Stimulated activated CD4-positive, alpha-beta T cell treated with anti-CD3 and anti-CD28 coated beads, Interleukin-12 subunit alpha, Interleukin-12 subunit beta, amount 100 ng/mL, for 24 hours (primary cell): ENCODE data around the gene DEPDC1B.
"Not testable (repeated sequence)": the region's sequence is repeated elsewhere in the genome, so short reads cannot be mapped to it uniquely, and the experiment has no call there.

Source experiments
- DNase-seq, 2 experiments: peaks; one replicate each; pipeline ENCODE4 v3.0.0-alpha.2; 2020; ENCODE audit warnings: low read depth in 2 of 2

DEPDC1B gene

DNA sequence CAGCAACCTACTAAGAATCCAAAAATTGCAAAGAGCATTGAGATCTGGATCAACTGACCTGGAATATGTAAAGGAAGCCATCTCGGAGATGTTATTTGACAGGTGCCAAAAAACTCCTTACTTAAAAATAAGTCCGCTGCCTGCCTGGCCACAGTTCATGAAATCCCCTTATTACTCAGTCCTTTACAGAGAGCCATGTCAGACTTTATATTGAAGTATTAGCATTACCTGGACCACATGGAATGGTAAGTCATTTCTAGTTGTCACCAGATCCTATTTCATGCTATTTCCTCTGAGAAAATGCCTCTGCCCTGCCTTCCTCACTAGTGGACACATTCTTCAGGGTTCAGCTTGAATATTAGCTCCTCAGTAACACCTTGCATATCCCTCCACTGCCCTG lies 115.7 kb downstream of the DEPDC1B start:
- no peak for DNase-seq

DNA sequence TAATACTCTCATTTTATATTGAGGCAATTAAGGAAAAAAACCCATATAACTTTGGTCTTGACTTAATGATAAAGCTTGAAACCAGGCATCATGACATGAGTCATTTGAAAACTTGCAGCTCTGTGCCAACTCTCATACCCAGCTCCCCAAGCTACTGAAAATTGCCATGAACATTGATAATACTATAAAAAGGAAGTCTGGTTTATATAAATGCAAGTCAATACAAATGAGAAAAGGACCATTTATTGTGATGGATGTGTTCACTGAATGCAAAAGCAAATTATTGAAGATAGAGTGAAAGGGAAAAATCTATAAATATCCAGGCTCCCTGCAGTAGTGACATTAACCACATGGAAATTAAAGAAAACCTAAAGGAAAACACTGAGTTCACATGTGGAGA lies 116.3 kb downstream of the DEPDC1B start:
- DNase-seq = no peak

DNA sequence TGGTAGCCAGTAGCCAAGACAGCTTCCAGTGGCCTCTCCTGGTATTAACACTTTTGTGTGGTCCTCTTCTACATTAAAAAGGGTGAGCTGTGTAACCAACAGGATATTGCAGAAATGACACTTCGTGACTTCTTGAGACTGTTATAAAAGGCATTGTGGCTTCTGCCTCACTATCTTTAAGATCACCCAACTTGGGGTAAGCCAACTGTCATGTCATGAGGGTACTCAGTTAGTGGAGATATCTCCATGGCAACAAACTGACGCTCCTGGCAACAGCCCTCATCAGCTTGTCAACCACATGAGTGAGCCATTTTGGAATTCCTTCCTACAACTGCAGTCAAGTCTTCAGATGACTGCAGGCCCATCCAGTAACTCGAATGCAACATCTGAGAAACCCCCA lies 121.7 kb downstream of the DEPDC1B start:
- no peak for DNase-seq

DNA sequence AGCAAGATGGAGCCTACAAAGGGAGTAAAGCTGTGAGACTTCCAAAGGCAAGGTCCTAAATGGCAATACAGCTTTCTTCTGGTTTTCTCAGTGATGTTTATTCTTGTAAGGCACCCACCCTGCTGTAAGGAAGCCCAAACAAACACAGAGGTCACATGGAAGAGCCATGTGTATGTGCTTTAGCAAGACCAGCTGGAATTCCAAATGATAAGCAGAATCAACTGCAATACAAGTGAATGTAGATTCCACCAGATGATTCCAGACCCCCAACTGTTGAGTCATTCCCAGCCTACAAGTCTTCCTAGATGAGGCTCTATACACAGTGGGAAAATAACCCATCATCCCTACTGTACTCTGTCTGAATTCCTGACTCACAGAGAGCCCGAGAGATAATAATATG lies 122.8 kb downstream of the DEPDC1B start:
- DNase-seq = no peak

DNA sequence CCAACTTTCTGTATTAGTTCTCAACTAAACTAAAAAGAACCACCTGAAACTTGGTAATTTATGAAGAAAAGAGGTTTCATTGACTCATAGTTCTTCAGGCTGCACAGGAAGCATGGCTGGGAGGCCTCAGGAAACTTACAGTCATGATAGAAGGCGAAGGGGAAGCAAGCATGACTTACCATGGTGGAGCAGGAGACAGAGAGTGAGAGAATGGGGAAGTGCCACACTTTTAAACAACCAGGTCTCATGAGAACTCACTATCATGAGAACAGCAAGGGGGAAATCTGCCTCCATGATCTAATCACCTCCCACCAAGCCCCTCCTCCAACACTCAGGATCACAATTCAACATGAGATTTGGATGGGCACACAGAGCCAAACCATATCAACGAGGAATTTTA lies 123.5 kb downstream of the DEPDC1B start:
- DNase-seq = no peak

DNA sequence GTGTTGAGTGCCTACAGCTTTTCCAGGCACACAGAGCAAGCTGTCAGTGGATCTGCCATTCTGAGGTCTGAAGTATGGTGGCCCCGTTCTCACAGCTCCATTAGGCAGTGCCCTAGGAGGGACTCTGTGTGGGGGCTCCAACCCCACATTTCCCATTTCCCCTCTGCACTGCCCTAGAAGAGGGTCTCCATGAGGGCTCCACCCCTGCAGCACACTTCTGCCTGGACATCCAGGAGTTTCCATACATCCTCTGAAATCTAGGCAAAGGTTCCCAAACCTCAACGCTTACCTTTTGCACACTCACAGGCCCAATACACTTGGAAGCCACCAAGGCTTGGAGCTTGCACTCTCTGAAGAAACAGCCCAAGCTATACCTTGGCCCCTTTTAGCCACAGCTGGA lies 131.3 kb downstream of the DEPDC1B start:
- DNase-seq = no peak

DNA sequence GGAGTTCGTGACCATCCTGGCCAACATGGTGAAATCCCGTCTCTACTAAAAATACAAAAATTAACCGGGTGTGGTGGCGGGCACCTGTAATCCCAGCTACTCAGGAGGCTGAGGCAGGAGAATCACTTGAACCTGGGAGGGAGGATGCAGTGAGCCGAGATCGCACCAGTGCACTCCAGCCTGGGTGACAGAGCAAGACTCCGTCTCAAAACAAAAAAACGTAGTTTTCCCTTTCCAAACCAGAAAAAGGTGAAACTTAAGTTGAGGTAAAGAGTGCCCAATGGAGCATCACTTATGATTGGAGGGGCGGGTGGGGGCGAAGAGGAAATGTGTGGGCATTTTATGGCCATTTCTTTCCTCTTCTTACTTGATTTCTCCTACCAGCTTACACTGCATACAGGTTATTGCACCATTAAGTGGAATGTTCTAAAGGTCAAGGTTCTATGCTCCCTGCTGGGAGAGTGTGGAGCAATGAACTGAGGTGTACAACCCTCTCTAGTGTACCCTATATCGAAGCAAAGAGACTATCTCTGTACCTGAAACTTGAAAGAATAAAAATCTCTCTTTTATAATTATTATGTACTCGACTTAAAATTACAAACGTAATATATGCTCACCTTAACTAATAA lies 136.2 kb downstream of the DEPDC1B start:
- DNase-seq = no peak

DNA sequence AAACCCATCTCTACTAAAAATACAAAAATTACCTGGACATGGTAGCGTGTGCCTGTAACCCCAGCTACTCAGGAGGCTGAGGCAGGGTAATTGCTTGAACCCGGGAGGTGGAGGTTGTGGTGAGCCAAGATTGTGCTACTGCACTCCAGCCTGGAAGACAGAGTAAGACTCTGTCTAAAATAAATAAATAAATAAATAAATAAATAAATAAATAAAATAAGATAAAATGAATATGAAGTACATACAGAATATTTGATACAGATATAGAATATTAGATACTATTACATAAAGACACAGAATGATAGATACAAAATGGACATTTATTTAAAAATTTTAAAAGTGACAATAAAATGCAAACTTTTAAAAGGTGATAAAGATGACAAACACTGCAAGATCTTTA lies 146.7 kb downstream of the DEPDC1B start:
- DNase-seq = not testable (repeated sequence)

DNA sequence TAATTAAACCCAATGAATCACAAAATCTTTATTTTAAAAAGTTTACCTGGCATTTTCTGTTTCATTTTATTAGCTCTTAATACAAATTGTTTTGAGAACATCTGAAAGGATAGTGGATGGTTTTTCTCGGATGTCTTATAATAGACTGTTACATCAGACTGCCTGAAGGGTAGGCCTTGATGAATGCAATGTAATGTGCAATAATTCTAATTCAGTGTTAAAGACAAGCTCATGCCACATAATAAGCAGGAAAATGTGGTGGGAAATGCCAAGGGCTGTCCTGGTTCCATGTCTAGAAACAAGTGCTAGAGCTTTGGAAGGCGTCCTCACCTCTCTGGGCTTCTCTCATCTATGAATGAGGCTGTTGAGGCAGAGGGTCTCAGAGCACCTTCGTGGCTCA lies 148.1 kb downstream of the DEPDC1B start:
- DNase-seq = no peak

DNA sequence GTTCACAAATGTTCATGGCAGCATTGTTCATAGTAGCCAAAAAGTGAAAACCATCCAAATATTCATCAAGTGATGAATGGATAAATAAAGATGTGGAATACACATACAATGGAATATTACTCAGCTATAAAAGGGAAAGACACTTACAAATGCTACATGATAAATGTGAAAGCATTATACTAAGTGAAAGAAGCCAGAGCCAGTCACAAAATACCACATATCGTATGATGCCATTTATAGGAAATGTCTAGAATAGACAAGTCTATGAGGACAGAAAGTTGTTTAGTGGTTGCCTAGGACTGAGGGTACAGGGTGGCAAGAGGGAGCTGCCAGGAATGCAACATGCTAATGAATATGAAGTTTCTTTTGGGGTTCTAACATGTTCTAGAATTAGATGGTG lies 148.7 kb downstream of the DEPDC1B start:
- no peak for DNase-seq

DNA sequence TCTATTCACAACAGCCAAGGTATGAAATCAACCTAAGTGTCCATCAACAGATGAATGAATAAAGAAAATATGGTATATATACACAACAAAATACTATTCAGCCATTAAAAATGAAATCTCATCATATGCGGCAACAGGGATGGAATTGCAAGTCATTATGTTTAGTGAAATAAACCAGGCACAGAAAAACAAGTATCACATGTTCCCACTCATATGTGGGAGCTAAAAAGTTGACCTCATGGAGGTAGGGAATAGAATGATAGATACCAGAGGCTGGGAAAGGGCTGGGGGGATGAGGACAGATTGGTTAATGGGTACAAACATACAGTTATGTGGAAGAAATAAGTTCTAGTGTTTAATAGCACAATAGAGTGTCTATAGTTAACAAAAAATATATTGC lies 149.7 kb downstream of the DEPDC1B start:
- DNase-seq = no peak

DNA sequence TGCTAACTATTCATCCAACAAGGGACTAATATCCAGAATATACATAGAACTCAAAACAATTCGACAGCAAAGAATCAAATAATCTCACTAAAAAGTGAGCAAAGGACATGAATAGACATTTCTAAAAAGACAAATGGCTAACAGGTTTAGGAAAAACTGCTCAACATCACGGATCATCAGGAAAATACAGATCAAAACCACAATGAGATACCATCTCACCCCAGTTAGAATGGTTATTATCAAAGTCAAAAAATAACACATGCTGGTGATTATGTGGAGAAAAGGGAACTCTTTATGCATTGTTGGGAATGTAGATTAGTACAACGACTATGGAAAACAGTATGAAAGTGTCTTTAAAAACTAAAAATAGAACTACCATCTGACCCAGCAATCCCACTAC lies 150.1 kb downstream of the DEPDC1B start:
- DNase-seq = no peak
